ENCODE results near the gene ADGRV1.

DNA sequence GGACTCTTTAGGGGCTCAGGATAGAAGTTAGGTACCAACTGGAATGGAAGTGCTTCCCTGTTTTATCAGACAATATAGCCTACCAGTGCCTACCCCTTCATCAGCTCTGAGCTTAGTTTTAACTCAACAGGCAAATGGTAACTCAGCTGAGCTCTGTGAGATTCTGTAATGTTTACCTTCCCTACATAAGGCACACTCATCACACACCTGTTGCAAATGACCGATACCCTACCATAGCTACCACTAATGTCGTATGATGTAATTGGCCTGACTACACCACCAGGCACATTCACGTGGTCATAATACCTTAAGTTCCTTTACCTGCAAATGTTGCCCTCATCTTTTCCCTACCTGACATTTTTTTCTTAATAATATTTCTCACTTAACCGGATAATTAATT, 254.8 kb downstream of the ADGRV1 start:
- TF ChIP-seq TAF1 (IDR thresholded peaks at IDR 0.05; ENCODE audit: low read depth): no peak
- no peak for TF ChIP-seq USF1 (IDR thresholded peaks at IDR 0.05)
- TF ChIP-seq ZBTB7A (IDR thresholded peaks at IDR 0.05; ENCODE audit: low read depth): no peak
- no peak for TF ChIP-seq CREB1 (IDR thresholded peaks at IDR 0.05; ENCODE audit: low read depth)
- TF ChIP-seq EGR1 (IDR thresholded peaks at IDR 0.05): no peak
- no peak for TF ChIP-seq TCF12 (IDR thresholded peaks at IDR 0.05; ENCODE audit: low read depth)
- no peak for TF ChIP-seq EP300 (IDR thresholded peaks at IDR 0.05; ENCODE audit: borderline replicate concordance)
- TF ChIP-seq, protein P1, sequence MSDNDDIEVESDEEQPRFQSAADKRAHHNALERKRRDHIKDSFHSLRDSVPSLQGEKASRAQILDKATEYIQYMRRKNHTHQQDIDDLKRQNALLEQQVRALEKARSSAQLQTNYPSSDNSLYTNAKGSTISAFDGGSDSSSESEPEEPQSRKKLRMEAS (IDR thresholded peaks at IDR 0.05): no peak
- no peak for TF ChIP-seq FOXM1 (IDR thresholded peaks at IDR 0.05; ENCODE audit: borderline replicate concordance, low read depth)
